ENCODE measurements around the gene AADACL4.
"Not testable (repeated sequence)": the region's sequence is repeated elsewhere in the genome, so short reads cannot be mapped to it uniquely, and the experiment has no call there.

AADACL4 gene

GRCh38 chr1:12712076-12712475, 68.2 kb downstream of the AADACL4 start:
- no peak for DNase-seq (ENCODE audit: low spot score)

DNA sequence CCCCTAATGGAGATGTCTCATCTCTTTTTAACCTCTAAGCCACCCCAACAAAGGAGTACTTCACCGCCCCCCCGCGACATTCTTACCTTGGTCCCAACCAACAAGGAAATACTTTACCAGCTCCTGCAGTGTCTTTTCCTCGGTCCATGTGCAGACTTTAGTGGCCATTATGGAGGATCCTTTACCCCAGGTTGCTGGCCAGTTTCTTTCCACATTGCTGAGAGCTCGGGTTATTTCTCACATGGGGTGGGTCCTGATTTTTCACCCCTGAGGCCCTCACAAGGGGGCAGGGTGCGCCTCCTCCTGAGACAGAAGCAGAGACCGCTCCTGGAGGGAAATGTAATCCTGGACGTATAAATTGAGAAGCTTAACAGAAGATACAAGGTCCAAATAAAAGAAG, 69.0 kb downstream of the AADACL4 start:
- DNase-seq (ENCODE audit: low spot score), result no peak

GRCh38 chr1:12713651-12714050, 69.8 kb downstream of the AADACL4 start:
- DNase-seq (ENCODE audit: low spot score), result not testable (repeated sequence)

GRCh38 chr1:12714710-12715475, 71.0 kb downstream of the AADACL4 start:
- no peak for DNase-seq (ENCODE audit: low spot score)

GRCh38 chr1:12715896-12716437, 72.1 kb downstream of the AADACL4 start, which contains the start of gene AADACL3:
Gene AADACL3 (plus strand): TSS chr1:12716110. CDS start chr1:12716177, 67 bp downstream.
- no peak for DNase-seq (ENCODE audit: low spot score)

Data from activated CD4-positive, alpha-beta T cell treated with anti-CD3 and anti-CD28 coated beads, Interleukin-2, Interleukin-4, amounts not matched to agents 100 ng/mL and 50 ng/mL, durations not matched to agents 16 hours and 8 hours (primary cell).